K562 (cell line): Measurements from ENCODE around the gene ZCCHC14. TPM values are rescaled to one million over a fixed set of nuclear protein-coding genes. Genes with fewer than 3 reads are reported as not detected.

Source experiments
- ATAC-seq: fragments of 200-7000 bp; cut with Tn5 transposase; 3 replicates; pipeline ENCODE4 v1.9.1; 2020; ENCODE audit warnings: moderate library complexity
- BruUV-seq: library from RNA; stranded (reverse); fragments of 400-500 nt; replicated peaks from 2 replicates; lab custom pipeline; 2021; lab: Mats Ljungman, UMichigan
- CTCF ChIA-PET: fragments of 300-600 bp; formaldehyde crosslinking; extraction: SDS; loops from one replicate; lab custom pipeline; 2021; ENCODE audit warnings: low intra/inter-chr PET ratio; lab: Yijun Ruan, JAX
- POLR2A ChIA-PET: fragments of 300-600, 350-650 bp; sonication (Branson Sonifier 250); formaldehyde crosslinking; extraction: SDS; loops from one replicate; lab custom pipeline; 2021; ENCODE audit warnings: antibody characterized with exemption, inconsistent platforms; lab: Yijun Ruan, JAX
- DNase-seq, 4 experiments: peaks; one replicate each; pipeline versions ENCODE4 v3.0.0 to v3.0.0-alpha.2; 2011 to 2018; ENCODE audit warnings: low spot score in 3 of 4, mixed read lengths in 3 of 4; ENCODE audit errors: extremely low read depth in 1 of 4
- FAIRE-seq: peaks from 2 replicates; lab custom pipeline; 2011; peaks lifted over from hg19 to GRCh38; lab: Jason Lieb, UNC
- H2AFZ ChIP-seq: 2 replicates; pipeline ENCODE4 v1.6.0; 2011; ENCODE audit warnings: low read depth, low read length, control low read depth, inconsistent platforms
- H3K27ac ChIP-seq: fragments of 200-600 bp; 3 replicates; pipeline ENCODE4 v1.8.0; 2011; ENCODE audit warnings: low read depth, mild to moderate bottlenecking, control low read depth, inconsistent platforms, low read length, moderate library complexity, mixed read lengths; ENCODE audit errors: extremely low read depth
- H3K27me3 ChIP-seq, 2 experiments: fragments of 300-600 bp in 1 of 2; 2 replicates in 1 of 2; 3 replicates in 1 of 2; pipeline versions ENCODE4 v1.6.0 to v1.8.0; 2011; ENCODE audit warnings: inconsistent platforms in 2 of 2, low read length in 2 of 2, mild to moderate bottlenecking in 1 of 2, mixed read lengths in 1 of 2, moderate library complexity in 1 of 2; ENCODE audit not compliant: control insufficient read depth in 2 of 2, insufficient read depth in 2 of 2
- H3K36me3 ChIP-seq: fragments of 300-600 bp; 3 replicates; pipeline ENCODE4 v1.8.0; 2011; ENCODE audit warnings: mild to moderate bottlenecking, low read length, inconsistent platforms; ENCODE audit not compliant: control insufficient read depth, insufficient read depth
- H3K4me1 ChIP-seq, 2 experiments: fragments of 200-600 bp in 1 of 2; replicated peaks in 1 of 2; 2 replicates in 1 of 2; 3 replicates in 1 of 2; pipeline versions ENCODE4 v1.5.1 to v1.8.0; 2011; ENCODE audit warnings: inconsistent platforms in 2 of 2, low read length in 2 of 2, mild to moderate bottlenecking in 1 of 2, mixed read lengths in 1 of 2, moderate library complexity in 1 of 2; ENCODE audit not compliant: control insufficient read depth in 2 of 2, insufficient read depth in 2 of 2
- H3K4me2 ChIP-seq: 2 replicates; pipeline ENCODE4 v1.6.1; 2011; ENCODE audit warnings: low read length, control low read depth, inconsistent platforms, mixed read lengths; ENCODE audit not compliant: insufficient read depth
- H3K4me3 ChIP-seq: fragments of 200-600 bp; sonication (generic), shearing (Covaris generic); 2 replicates; pipeline ENCODE4 v1.5.1; 2016; ENCODE audit warnings: control low read depth, inconsistent platforms
- H3K79me2 ChIP-seq: fragments of 200-600 bp; 3 replicates; pipeline ENCODE4 v1.8.0; 2011; ENCODE audit warnings: low read length, inconsistent platforms; ENCODE audit not compliant: control insufficient read depth, insufficient read depth
- H3K9ac ChIP-seq, 2 experiments: 2 replicates each; pipeline versions ENCODE4 v1.6.0 to v1.6.1; 2011; ENCODE audit warnings: low read depth in 2 of 2, low read length in 2 of 2, control low read depth in 1 of 2, inconsistent platforms in 1 of 2, mild to moderate bottlenecking in 1 of 2, mixed read lengths in 1 of 2; ENCODE audit not compliant: insufficient read depth in 1 of 2
- H3K9me1 ChIP-seq: one replicate; pipeline ENCODE4 v1.6.0; 2011; ENCODE audit warnings: inconsistent platforms, mild to moderate bottlenecking, low read length, moderate library complexity; ENCODE audit not compliant: control insufficient read depth, insufficient read depth
- H3K9me3 ChIP-seq: replicated peaks from 2 replicates; pipeline ENCODE4 v1.5.1; 2011; ENCODE audit warnings: low read depth, low read length, inconsistent platforms; ENCODE audit not compliant: control insufficient read depth, insufficient read depth
- H4K20me1 ChIP-seq: replicated peaks from 2 replicates; pipeline ENCODE4 v1.6.1; 2011; ENCODE audit warnings: low read length, inconsistent platforms, mixed read lengths; ENCODE audit not compliant: control insufficient read depth, insufficient read depth
- CBX8 ChIP-seq: fragments of 200-600 bp; sonication (generic); IDR thresholded peaks from 2 replicates; pipeline ENCODE4 v1.6.1; 2012; ENCODE audit warnings: borderline replicate concordance, mixed run types, low read depth, mild to moderate bottlenecking, moderate library complexity, mixed read lengths, low read length, control low read depth, inconsistent platforms; ENCODE audit not compliant: poor library complexity, severe bottlenecking; ENCODE audit errors: extremely low read depth
- CCNT2 ChIP-seq: IDR thresholded peaks from 2 replicates; pipeline ENCODE4 v1.6.1; 2011; ENCODE audit warnings: borderline replicate concordance, low read depth, mild to moderate bottlenecking, moderate library complexity, mixed read lengths, low read length; ENCODE audit not compliant: insufficient read length; ENCODE audit errors: extremely low read depth
- ETV5 ChIP-seq: sonication (generic); formaldehyde crosslinking; IDR thresholded peaks from 2 replicates; pipeline ENCODE4 v1.4.0; 2020; ENCODE audit warnings: low read depth, mild to moderate bottlenecking, missing genetic modification reagents
- FOXA1 ChIP-seq: fragments of 450-650 bp; IDR thresholded peaks from 2 replicates; pipeline ENCODE4 v1.6.1; 2016; ENCODE audit warnings: mild to moderate bottlenecking, borderline replicate concordance
- HDAC6 ChIP-seq: IDR thresholded peaks from 2 replicates; pipeline ENCODE4 v1.6.1; 2012; ENCODE audit warnings: low read depth, mild to moderate bottlenecking, control low read depth, inconsistent platforms, low read length, moderate library complexity
- HOXB6 ChIP-seq: fragments of 250-450 bp; sonication (Bioruptor Pico); IDR thresholded peaks from 2 replicates; pipeline ENCODE4 v1.5.1; 2022; ENCODE audit warnings: mild to moderate bottlenecking, borderline replicate concordance
- LCOR ChIP-seq: sonication (generic); formaldehyde crosslinking; IDR thresholded peaks from 2 replicates; pipeline ENCODE4 v1.8.0; 2022; ENCODE audit warnings: mild to moderate bottlenecking, missing genetic modification reagents
- NCOA6 ChIP-seq: fragments of 450-650 bp; IDR thresholded peaks from 2 replicates; pipeline ENCODE4 v1.6.1; 2017; ENCODE audit warnings: mild to moderate bottlenecking
- PHF20 ChIP-seq: fragments of 450-650 bp; IDR thresholded peaks from 2 replicates; pipeline ENCODE4 v1.6.1; 2018; ENCODE audit not compliant: partially characterized antibody
- POLR2A ChIP-seq: fragments of 450-650 bp; conservative IDR thresholded peaks from 2 replicates; pipeline ENCODE4 v1.6.1; 2016
- POLR2G ChIP-seq: fragments of 200-400 bp; formaldehyde crosslinking; IDR thresholded peaks from 2 replicates; pipeline ENCODE4 v1.6.1; 2017; ENCODE audit warnings: low read depth, mild to moderate bottlenecking, antibody characterized with exemption, low read length, moderate library complexity
- RBM22 ChIP-seq: fragments of 200-400 bp; formaldehyde crosslinking; IDR thresholded peaks from 2 replicates; pipeline ENCODE4 v1.6.1; 2018; ENCODE audit warnings: low read length, low read depth; ENCODE audit not compliant: poor library complexity, severe bottlenecking
- SIN3A ChIP-seq, 2 experiments: fragments of 150-350 bp in 1 of 2; IDR thresholded peaks; 2 replicates each; pipeline ENCODE4 v1.6.1; 2011 to 2016; ENCODE audit warnings: borderline replicate concordance in 2 of 2, low read depth in 2 of 2, low read length in 2 of 2, mild to moderate bottlenecking in 2 of 2, moderate library complexity in 2 of 2; ENCODE audit not compliant: control insufficient read depth in 1 of 2
- SUPT5H ChIP-seq: fragments of 450-650 bp; IDR thresholded peaks from 2 replicates; pipeline ENCODE4 v1.6.1; 2016
- THRB ChIP-seq: fragments of 450-650 bp; formaldehyde crosslinking; conservative IDR thresholded peaks from 2 replicates; pipeline ENCODE4 v1.4.0; 2022; ENCODE audit warnings: mild to moderate bottlenecking, missing genetic modification characterization
- ZFP1 ChIP-seq: fragments of 450-650 bp; formaldehyde crosslinking; IDR thresholded peaks from 2 replicates; pipeline ENCODE4 v1.4.0; 2020; ENCODE audit warnings: mild to moderate bottlenecking, mixed read lengths
- ZNF316 ChIP-seq: fragments of 450-650 bp; IDR thresholded peaks from 2 replicates; pipeline ENCODE4 v1.6.1; 2016
- ZNF695 ChIP-seq: fragments of 450-650 bp; formaldehyde crosslinking; IDR thresholded peaks from 2 replicates; pipeline ENCODE4 v1.4.0; 2020; ENCODE audit warnings: mild to moderate bottlenecking, moderate library complexity
- WGBS: fragments of 100-300 bp; shearing (Covaris generic); methylation state at CpG from one replicate; pipeline ENCODE4 v1.1.6; 2016; ENCODE audit warnings: low coverage, mixed read lengths; ENCODE audit not compliant: insufficient coverage; ENCODE audit errors: missing lambda C conversion rate; 5-methylcytosine and 5-hydroxymethylcytosine counted together
- in situ Hi-C: fragments of 300-500 bp; cut with MboI; formaldehyde crosslinking; loops from 4 replicates; pipeline ENCODE4 v1.15.0; 2018; ENCODE audit warnings: inconsistent platforms, mixed read lengths
- intact Hi-C: fragments of 100-400 bp; cut with micrococcal nuclease; formaldehyde crosslinking; loops from 2 replicates; pipeline ENCODE4 v1.14.2; 2022
- polyA plus RNA-seq, 8 experiments: library from polyadenylated mRNA; depleted of rRNA in 4 of 8; stranded (reverse) in 5 of 8; unstranded in 3 of 8; fragments of >200 nt; fragmentation: Nextera tagmentation in 2 of 8; fragmentation: Illumina TruSeq in 1 of 8; extraction: Ambion mirVana in 2 of 8; extraction: Trizol in 1 of 8; gene quantifications; 2 replicates each; pipeline versions ENCODE4 v1.2.1 to v1.2.3, GENCODE V29; 2011 to 2014; ENCODE audit warnings: inconsistent platforms in 1 of 8, missing spikeins in 1 of 8
- total RNA-seq, 7 experiments: library from RNA; depleted of rRNA in 6 of 7; stranded (reverse); fragments of >200 nt in 6 of 7; fragmentation: Illumina TruSeq in 2 of 7; extraction: Trizol in 2 of 7; gene quantifications; 2 replicates each; pipeline versions ENCODE4 v1.2.1 to v1.2.3, GENCODE V29; 2011 to 2021; ENCODE audit warnings: low replicate concordance in 1 of 7
- TF ChIP-seq, protein P1 (sequence below): fragments of 450-650 bp; IDR thresholded peaks from 2 replicates; pipeline ENCODE4 v1.6.1; 2016; ENCODE audit warnings: low read depth, mild to moderate bottlenecking, moderate library complexity

Gene ZCCHC14
- total and polyA plus RNA-seq, 9 of the 15 experiments (the other 6 are each of a cell fraction or from before 2014, with no cell fraction given) = 1.5 to 12.4 (median 2.9) TPM

DNA sequence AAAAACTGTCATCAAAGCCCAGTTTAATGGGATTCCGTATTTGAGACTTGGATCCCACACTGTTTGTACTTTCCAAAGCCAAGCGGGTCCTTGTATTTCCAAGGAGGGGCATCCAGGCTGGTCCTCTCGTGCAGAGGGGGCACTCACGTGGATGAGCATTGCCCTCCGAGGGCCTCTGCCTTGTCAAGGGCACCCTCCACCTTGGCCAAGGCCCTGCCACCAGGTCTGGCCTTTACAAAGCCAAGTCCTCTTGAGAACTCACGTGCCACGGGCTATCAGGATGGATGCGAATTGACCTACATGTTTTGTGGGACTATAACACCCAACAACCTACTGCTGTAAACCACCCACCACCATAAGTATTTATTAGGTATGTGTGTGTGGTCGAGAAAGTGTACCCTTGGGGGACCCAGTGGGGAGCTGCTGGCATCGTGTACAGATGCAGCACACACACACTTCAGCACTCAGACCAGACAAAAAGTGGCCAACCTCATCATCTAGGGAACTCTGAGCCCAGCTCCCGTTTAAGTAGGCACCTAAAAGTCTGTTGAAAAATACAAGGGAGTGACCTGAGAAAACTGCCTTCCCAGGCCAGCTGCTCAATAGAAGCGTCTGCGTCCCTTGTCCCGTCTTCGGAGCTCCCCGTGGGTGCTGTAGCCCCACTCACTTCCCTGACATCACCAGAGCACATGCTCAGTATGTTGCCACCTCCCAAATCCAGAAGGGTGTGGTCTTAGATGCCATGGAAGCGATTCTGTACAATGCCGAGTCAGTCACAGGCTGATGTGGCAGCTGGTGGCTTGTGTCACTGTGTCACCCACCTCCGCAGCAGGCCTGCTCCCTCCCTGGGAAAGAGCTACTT, 87.8 kb downstream of the ZCCHC14 start:
- Histone ChIP-seq H4K20me1 (peaks cover 7% of the 10 kb centered on the region), H3K4me1 (no peaks in the 10 kb centered on the region), H3K79me2 (no peaks in the 10 kb centered on the region), H3K9me3 (no peaks in the 10 kb centered on the region), H3K4me3 (no peak overlapping the region), H3K27ac (no peak overlapping the region; the same call in 2 of the 3 replicates), H3K9ac (no peak overlapping the region), H2AFZ (no peak overlapping the region), H3K4me2 (no peak overlapping the region), H3K36me3 (peaks cover 71% of the 10 kb centered on the region; the same call in 2 of the 3 replicates), H3K9me1 (no peaks in the 10 kb centered on the region), H3K27me3 (no peaks in the 10 kb centered on the region)
- intact Hi-C loops (no loop called here), in situ Hi-C loops (no loop called here)
- 89% methylated on average over 18 of the region's 19 CpGs for WGBS
- no peak for DNase-seq
- ChIA-PET POLR2A (interaction anchor here (0.5 to 4.4 kb wide), 11 partner anchors 10 to 403 kb away, joined by 3 to 51 read pairs (median 4); partner anchors contain the start of gene MAP1LC3B), CTCF (no interaction called here)
- no TSS peak for BruUV-seq
- ATAC-seq = peak; percentile 77
- no peak for FAIRE-seq
- TF ChIP-seq THRB (CRISPR knock-in tag) (peak; percentile 72; the same call in 1 of the 2 replicates), SUPT5H (0 out of 2 replicates have a peak, but pooled peaks have one; percentile 62), NCOA6 (no peak), CCNT2 (peak; percentile 8), POLR2G (peak; percentile 64), SIN3A (IDR thresholded peaks at IDR 0.05; ENCODE audit: borderline replicate concordance in 2 of 2, control insufficient read depth in 1 of 2, low read depth in 2 of 2, low read length in 2 of 2) (peak in 1 of 2 experiments; percentile 75; a peak in 1 of 4 replicates), ZNF695 (CRISPR knock-in tag) (no peak), POLR2A (peak; percentile 65), ETV5 (CRISPR knock-in tag) (no peak), ZNF316 (no peak), PHF20 (no peak), HDAC6 (no peak), LCOR (CRISPR knock-in tag) (no peak), HOXB6 (no peak), ZFP1 (CRISPR knock-in tag) (no peak), FOXA1 (no peak), RBM22 (no peak), CBX8 (no peak)
- TF ChIP-seq, protein P1, sequence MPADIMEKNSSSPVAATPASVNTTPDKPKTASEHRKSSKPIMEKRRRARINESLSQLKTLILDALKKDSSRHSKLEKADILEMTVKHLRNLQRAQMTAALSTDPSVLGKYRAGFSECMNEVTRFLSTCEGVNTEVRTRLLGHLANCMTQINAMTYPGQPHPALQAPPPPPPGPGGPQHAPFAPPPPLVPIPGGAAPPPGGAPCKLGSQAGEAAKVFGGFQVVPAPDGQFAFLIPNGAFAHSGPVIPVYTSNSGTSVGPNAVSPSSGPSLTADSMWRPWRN = no peak
